HFFc6 (cell line): ENCODE data around the gene KCP. TPM values are rescaled to one million over a fixed set of nuclear protein-coding genes. Genes with fewer than 3 reads are reported as not detected.

ENCODE experiments used
- DNase-seq: peaks from one replicate; pipeline ENCODE4 v3.0.0-alpha.2; 2018
- H3K27ac Mint-ChIP-seq: 2 replicates; pipeline ENCODE4 v1.8.0; 2020; ENCODE audit warnings: mild to moderate bottlenecking, mixed read lengths
- H3K27me3 Mint-ChIP-seq: 2 replicates; pipeline ENCODE4 v1.8.0; 2021; ENCODE audit warnings: mild to moderate bottlenecking, moderate library complexity, mixed read lengths; ENCODE audit not compliant: insufficient read depth
- H3K36me3 Mint-ChIP-seq: 2 replicates; pipeline ENCODE4 v1.8.0; 2021; ENCODE audit warnings: low read depth, mixed read lengths
- H3K4me1 Mint-ChIP-seq: 2 replicates; pipeline ENCODE4 v1.8.0; 2020; ENCODE audit warnings: low read depth, mixed read lengths
- H3K4me3 Mint-ChIP-seq: 2 replicates; pipeline ENCODE4 v1.8.0; 2020; ENCODE audit warnings: mild to moderate bottlenecking, moderate library complexity, mixed read lengths
- H3K9me3 Mint-ChIP-seq: 2 replicates; pipeline ENCODE4 v1.8.0; 2020; ENCODE audit warnings: mild to moderate bottlenecking, mixed read lengths
- total RNA-seq, 6 experiments: library from RNA; stranded (reverse); fragmentation: NEBNext Ultra II Directional; extraction: Animal tissue kit (Norgen Biotek cat#: 25700); gene quantifications; 2 replicates in 1 of 6; 3 replicates in 5 of 6; pipeline ENCODE4 v1.2.3, GENCODE V29; 2021
- TF ChIP-seq, protein P1 (sequence below): fragments of 200-600 bp; sonication (generic); IDR thresholded peaks from 2 replicates; pipeline ENCODE4 v1.5.0; 2021; ENCODE audit warnings: antibody characterized with exemption, mild to moderate bottlenecking

KCP gene
- total RNA-seq, 6 experiments from 2014 or later, result 0.05 to 0.07 TPM; not detected in 4

GRCh38 chr7:128924707-128925588 lies 14.4 kb upstream of the KCP start:
- Mint-ChIP-seq H3K27ac (no peak overlapping the region), H3K27me3 (peaks cover 45% of the 10 kb centered on the region), H3K9me3 (no peaks in the 10 kb centered on the region), H3K4me1 (no peaks in the 10 kb centered on the region), H3K36me3 (no peaks in the 10 kb centered on the region), H3K4me3 (no peak overlapping the region)
- no peak for DNase-seq
- TF ChIP-seq, protein P1, sequence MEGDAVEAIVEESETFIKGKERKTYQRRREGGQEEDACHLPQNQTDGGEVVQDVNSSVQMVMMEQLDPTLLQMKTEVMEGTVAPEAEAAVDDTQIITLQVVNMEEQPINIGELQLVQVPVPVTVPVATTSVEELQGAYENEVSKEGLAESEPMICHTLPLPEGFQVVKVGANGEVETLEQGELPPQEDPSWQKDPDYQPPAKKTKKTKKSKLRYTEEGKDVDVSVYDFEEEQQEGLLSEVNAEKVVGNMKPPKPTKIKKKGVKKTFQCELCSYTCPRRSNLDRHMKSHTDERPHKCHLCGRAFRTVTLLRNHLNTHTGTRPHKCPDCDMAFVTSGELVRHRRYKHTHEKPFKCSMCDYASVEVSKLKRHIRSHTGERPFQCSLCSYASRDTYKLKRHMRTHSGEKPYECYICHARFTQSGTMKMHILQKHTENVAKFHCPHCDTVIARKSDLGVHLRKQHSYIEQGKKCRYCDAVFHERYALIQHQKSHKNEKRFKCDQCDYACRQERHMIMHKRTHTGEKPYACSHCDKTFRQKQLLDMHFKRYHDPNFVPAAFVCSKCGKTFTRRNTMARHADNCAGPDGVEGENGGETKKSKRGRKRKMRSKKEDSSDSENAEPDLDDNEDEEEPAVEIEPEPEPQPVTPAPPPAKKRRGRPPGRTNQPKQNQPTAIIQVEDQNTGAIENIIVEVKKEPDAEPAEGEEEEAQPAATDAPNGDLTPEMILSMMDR, result no peak

DNA sequence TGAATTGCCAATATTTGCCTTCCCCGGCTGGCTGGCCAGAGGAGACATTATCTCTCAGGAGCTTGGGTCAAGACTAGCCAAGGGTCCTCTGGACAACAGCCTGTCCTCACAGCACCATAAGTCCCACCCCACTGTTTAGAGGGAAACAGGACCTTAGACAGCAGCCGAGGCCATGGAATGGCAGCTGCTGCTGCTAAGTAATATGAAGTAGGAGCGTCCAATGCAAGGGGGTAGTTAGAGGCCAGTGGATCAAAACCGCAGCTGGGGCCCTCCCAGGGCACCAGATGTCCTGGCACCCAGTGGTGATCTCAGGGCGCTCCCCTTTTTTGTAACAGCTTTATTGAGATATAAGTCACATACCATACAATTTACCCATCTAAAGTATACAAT lies 12.9 kb upstream of the KCP start:
- H3K27ac Mint-ChIP-seq, result no peak overlapping the region
- H3K9me3 Mint-ChIP-seq, result no peaks in the 10 kb centered on the region
- DNase-seq, result no peak
- no peaks in the 10 kb centered on the region for H3K36me3 Mint-ChIP-seq
- H3K27me3 Mint-ChIP-seq, result peaks cover 56% of the 10 kb centered on the region
- no peak overlapping the region for H3K4me3 Mint-ChIP-seq
- no peaks in the 10 kb centered on the region for H3K4me1 Mint-ChIP-seq
- TF ChIP-seq, protein P1, result no peak

GRCh38 chr7:128922496-128923410 lies 12.2 kb upstream of the KCP start:
- TF ChIP-seq, protein P1, result no peak
- DNase-seq, result no peak
- Mint-ChIP-seq H3K9me3 (no peaks in the 10 kb centered on the region), H3K4me1 (no peaks in the 10 kb centered on the region), H3K36me3 (no peaks in the 10 kb centered on the region), H3K4me3 (no peak overlapping the region), H3K27me3 (peaks cover 57% of the 10 kb centered on the region), H3K27ac (no peak overlapping the region)

GRCh38 chr7:128921866-128922440 lies 11.4 kb upstream of the KCP start:
- Mint-ChIP-seq H3K4me1 (no peaks in the 10 kb centered on the region), H3K9me3 (no peaks in the 10 kb centered on the region), H3K27ac (no peak overlapping the region), H3K36me3 (no peaks in the 10 kb centered on the region), H3K4me3 (no peak overlapping the region), H3K27me3 (peaks cover 58% of the 10 kb centered on the region)
- DNase-seq, result no peak
- TF ChIP-seq, protein P1, result no peak

DNA sequence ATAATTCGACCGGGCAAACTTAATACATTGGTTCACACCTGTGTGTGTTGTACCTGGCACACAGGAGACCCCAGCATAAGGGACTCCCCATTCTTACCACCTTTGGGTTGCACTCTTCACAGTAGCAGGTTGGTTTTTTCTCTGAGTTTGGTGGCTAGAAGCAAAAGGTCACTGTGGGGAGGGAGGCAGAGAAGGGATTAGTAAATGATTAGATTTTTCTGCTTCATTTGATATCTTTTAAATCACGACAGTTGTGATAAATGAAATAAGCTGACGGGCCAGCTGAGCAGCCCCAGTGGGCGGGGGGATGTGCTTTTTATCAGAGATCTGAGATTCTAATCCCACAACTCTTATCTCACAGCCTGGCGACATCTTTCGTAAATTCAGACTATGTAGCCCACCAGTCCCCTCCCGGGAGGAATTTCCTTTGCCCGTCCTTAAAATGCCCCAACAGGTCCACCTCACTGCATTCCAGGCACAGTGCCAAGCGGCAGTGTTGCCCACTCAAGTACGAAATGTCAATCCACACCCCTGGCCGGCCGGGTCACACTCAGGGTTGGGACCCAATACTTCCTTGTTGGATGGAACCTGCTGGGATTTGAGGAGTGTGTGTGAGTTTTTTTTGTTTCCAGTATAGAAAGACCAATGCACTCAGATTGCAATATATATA lies 10.5 kb upstream of the KCP start:
- TF ChIP-seq, protein P1, result no peak
- Mint-ChIP-seq H3K27me3 (peaks cover 59% of the 10 kb centered on the region), H3K4me3 (no peak overlapping the region), H3K27ac (no peak overlapping the region), H3K9me3 (no peaks in the 10 kb centered on the region), H3K4me1 (no peaks in the 10 kb centered on the region), H3K36me3 (no peaks in the 10 kb centered on the region)
- DNase-seq, result no peak
